B cell (primary cell): ENCODE data around the gene MPP7. TPM values are rescaled to one million over a fixed set of nuclear protein-coding genes. Genes with fewer than 3 reads are reported as not detected.

Source experiments
- ATAC-seq: fragments of 200-7000 bp; cut with Tn5 transposase; one replicate; pipeline ENCODE4 v1.10.0; 2021; ENCODE audit warnings: low read depth, mild to moderate bottlenecking, moderate number of reproducible peaks, moderate library complexity
- CTCF ChIA-PET: fragments of 350-600 bp; sonication (Branson Sonifier 250); formaldehyde crosslinking; loops from one replicate; lab custom pipeline; 2021; ENCODE audit warnings: antibody characterized with exemption, inconsistent platforms; lab: Charles Lee
- POLR2A ChIA-PET: fragments of 350-600 bp; sonication (Branson Sonifier 250); formaldehyde crosslinking; loops from one replicate; lab custom pipeline; 2021; ENCODE audit warnings: antibody characterized with exemption; lab: Charles Lee
- DNase-seq: peaks from one replicate; pipeline ENCODE4 v3.0.0; 2013
- H2AFZ ChIP-seq: 2 replicates; pipeline ENCODE4 v1.6.1; 2012; ENCODE audit warnings: mild to moderate bottlenecking, low read depth, low read length; ENCODE audit not compliant: insufficient read depth, poor library complexity, severe bottlenecking
- H3K27ac ChIP-seq, 2 donors: 1 replicate in 1 of 2; 2 replicates in 1 of 2; pipeline ENCODE4 v1.5.1; 2012 to 2013; ENCODE audit warnings: low read length in 2 of 2, mild to moderate bottlenecking in 2 of 2, moderate library complexity in 1 of 2
- H3K27me3 ChIP-seq, 4 experiments: fragments of 200-600 bp in 1 of 4; sonication (generic) in 1 of 4; replicated peaks in 1 of 4; 1 replicate in 2 of 4; 2 replicates in 2 of 4; pipeline versions ENCODE4 v1.6.1 to v1.7.0; 2013 to 2016; ENCODE audit warnings: low read length in 3 of 4, mild to moderate bottlenecking in 2 of 4, mixed read lengths in 1 of 4, moderate library complexity in 1 of 4; ENCODE audit not compliant: insufficient read depth in 4 of 4, control insufficient read depth in 3 of 4; ENCODE audit errors: control extremely low read depth in 1 of 4
- H3K36me3 ChIP-seq, 2 experiments: replicated peaks in 1 of 2; 1 replicate in 1 of 2; 2 replicates in 1 of 2; pipeline versions ENCODE4 v1.6.1 to v1.7.1; 2013; ENCODE audit warnings: low read length in 1 of 2; ENCODE audit not compliant: insufficient read depth in 2 of 2, control insufficient read depth in 1 of 2; ENCODE audit errors: control extremely low read depth in 1 of 2, extremely low read depth in 1 of 2
- H3K4me1 ChIP-seq, 2 donors: fragments of 200-600 bp in 1 of 2; sonication (generic) in 1 of 2; 1 replicate in 1 of 2; 2 replicates in 1 of 2; pipeline versions ENCODE4 v1.5.1 to v1.6.1; 2013 to 2017; ENCODE audit warnings: low read length in 2 of 2; ENCODE audit not compliant: control insufficient read depth in 2 of 2, insufficient read depth in 2 of 2
- H3K4me2 ChIP-seq: replicated peaks from 2 replicates; pipeline ENCODE3; 2012; ENCODE audit warnings: mild to moderate bottlenecking, low read depth, low read length; ENCODE audit not compliant: poor library complexity, severe bottlenecking
- H3K4me3 ChIP-seq, 5 experiments: fragments of 200-600 bp in 1 of 5; sonication (generic) in 1 of 5; 1 replicate in 3 of 5; 2 replicates in 2 of 5; pipeline versions ENCODE4 v1.5.1 to v1.7.0; 2011 to 2016; ENCODE audit warnings: low read length in 4 of 5, mild to moderate bottlenecking in 4 of 5, low read depth in 2 of 5, control low read depth in 1 of 5, moderate library complexity in 1 of 5; ENCODE audit not compliant: insufficient read depth in 1 of 5; ENCODE audit errors: control extremely low read depth in 1 of 5, extremely low read depth in 1 of 5
- H3K79me2 ChIP-seq: fragments of 200-600 bp; sonication (generic); one replicate; pipeline ENCODE4 v1.6.0; 2016; ENCODE audit warnings: low read length; ENCODE audit not compliant: control insufficient read depth, insufficient read depth
- H3K9ac ChIP-seq: fragments of 200-600 bp; sonication (generic); 2 replicates; pipeline ENCODE4 v1.6.1; 2017; ENCODE audit warnings: mild to moderate bottlenecking, low read length, moderate library complexity
- H3K9me3 ChIP-seq, 3 donors: one replicate each; pipeline versions ENCODE4 v1.6.1 to v1.7.1; 2013; ENCODE audit warnings: low read length in 2 of 3; ENCODE audit not compliant: control insufficient read depth in 2 of 3, insufficient read depth in 1 of 3; ENCODE audit errors: control extremely low read depth in 1 of 3
- H4K20me1 ChIP-seq: 2 replicates; pipeline ENCODE4 v1.6.0; 2012; ENCODE audit warnings: mild to moderate bottlenecking, low read length; ENCODE audit not compliant: insufficient read depth, control insufficient read depth, poor library complexity, severe bottlenecking
- H3K27ac Mint-ChIP-seq: one replicate; pipeline ENCODE4 v1.8.0; 2021; ENCODE audit warnings: mixed read lengths
- H3K27me3 Mint-ChIP-seq: one replicate; pipeline ENCODE4 v1.8.0; 2021; ENCODE audit warnings: mixed read lengths
- H3K4me1 Mint-ChIP-seq: one replicate; pipeline ENCODE4 v1.8.0; 2021; ENCODE audit warnings: mixed read lengths
- H3K4me3 Mint-ChIP-seq: one replicate; pipeline ENCODE4 v1.8.0; 2021; ENCODE audit warnings: mixed read lengths
- H3K9me3 Mint-ChIP-seq: one replicate; pipeline ENCODE4 v1.8.0; 2022; ENCODE audit warnings: mixed read lengths; ENCODE audit not compliant: insufficient read depth
- CTCF ChIP-seq: fragments of 200-600 bp; IDR thresholded peaks from one replicate; pipeline ENCODE4 v1.8.0; 2022; ENCODE audit warnings: antibody characterized with exemption, mild to moderate bottlenecking
- EZH2 ChIP-seq: IDR thresholded peaks from 2 replicates; pipeline ENCODE4 v1.6.1; 2012; ENCODE audit warnings: borderline replicate concordance, low read depth, mild to moderate bottlenecking, moderate library complexity, low read length; ENCODE audit not compliant: insufficient read depth, poor library complexity, severe bottlenecking
- WGBS: methylation state at CpG from one replicate; pipeline ENCODE4 v1.1.5; 2013; ENCODE audit warnings: missing lambda C conversion rate; ENCODE audit not compliant: insufficient coverage; 5-methylcytosine and 5-hydroxymethylcytosine counted together
- intact Hi-C: fragments of 100-400 bp; cut with micrococcal nuclease; formaldehyde crosslinking; loops from one replicate; pipeline ENCODE4 v1.10.0; 2022
- polyA plus RNA-seq: library from polyadenylated mRNA; depleted of rRNA; stranded (reverse); fragments of >200 nt; gene quantifications from 2 replicates; pipeline ENCODE4 v1.2.3, GENCODE V29; 2012
- total RNA-seq, 2 donors: library from RNA; stranded (reverse); fragments of 120-200 nt in 1 of 2; gene quantifications; 1 replicate in 1 of 2; 2 replicates in 1 of 2; pipeline versions ENCODE4 v1.2.3 to v1.2.4, GENCODE V29; 2013 to 2022

The MPP7 gene
- total and polyA plus RNA-seq, 2 donors (not counting 1 experiment from before 2014, with no cell fraction given): 2.1 to 13.1 TPM

GRCh38 chr10:28332726-28333125 is 29.9 kb upstream of the MPP7 start:
- DNase-seq: no peak
- H3K27me3 ChIP-seq: no peaks in the 10 kb centered on the region
- Mint-ChIP-seq H3K4me3 (no peak overlapping the region), H3K4me1 (peaks cover 35% of the 10 kb centered on the region), H3K27ac (no peak overlapping the region), H3K27me3 (peaks cover 4% of the 10 kb centered on the region), H3K9me3 (no peaks in the 10 kb centered on the region)
- no peaks in the 10 kb centered on the region for H3K79me2 ChIP-seq
- H3K4me2 ChIP-seq: peak overlapping the region; percentile 67
- intact Hi-C loops: loop anchor here (10.0 kb wide), 1 partner anchor 202 kb away; the partner anchor contains the start of gene WAC
- H3K4me1 ChIP-seq: peaks cover 26 to 33% of the 10 kb centered on the region in 2 donors
- no peak overlapping the region for H2AFZ ChIP-seq
- H3K9me3 ChIP-seq: no peaks in the 10 kb centered on the region
- peak overlapping the region; percentile 74 to 97 for H3K27ac ChIP-seq
- ChIA-PET POLR2A (no interaction called here), CTCF (interaction anchor here (2.4 to 3.2 kb wide), 2 partner anchors 30 to 49 kb away, joined by 6 to 16 read pairs; partner anchors contain the start of gene MPP7)
- H4K20me1 ChIP-seq: no peaks in the 10 kb centered on the region
- H3K36me3 ChIP-seq: no peaks in the 10 kb centered on the region
- TF ChIP-seq CTCF (no peak), EZH2 (no peak)
- WGBS: 100% methylated on average over 1 of the region's 2 CpGs
- no peak overlapping the region for H3K9ac ChIP-seq
- H3K4me3 ChIP-seq: peak overlapping the region in 1 of 5 experiments; percentile 34
- no peak for ATAC-seq

GRCh38 chr10:28331841-28332240 is 29.0 kb upstream of the MPP7 start:
- no peak overlapping the region for H3K27ac Mint-ChIP-seq
- WGBS: no CpG with 5 or more reads among the region's 3 CpGs

More at GRCh38 chr10:28331841-28332240, 29.0 kb upstream of the MPP7 start:
- Histone ChIP-seq H3K36me3 (no peaks in the 10 kb centered on the region), H3K9ac (no peak overlapping the region), H3K4me1 (peaks cover 26 to 35% of the 10 kb centered on the region in 2 donors), H3K27me3 (no peaks in the 10 kb centered on the region), H3K27ac (no peak overlapping the region), H3K79me2 (no peaks in the 10 kb centered on the region), H4K20me1 (no peaks in the 10 kb centered on the region), H3K9me3 (no peaks in the 10 kb centered on the region), H3K4me3 (no peak overlapping the region), H2AFZ (no peak overlapping the region), H3K4me2 (no peak overlapping the region)
- H3K27me3 Mint-ChIP-seq: peaks cover 4% of the 10 kb centered on the region
- no peak overlapping the region for H3K4me3 Mint-ChIP-seq
- no peaks in the 10 kb centered on the region for H3K9me3 Mint-ChIP-seq
- CTCF ChIA-PET: interaction anchor here (1.0 to 3.2 kb wide), 4 partner anchors 8 to 50 kb away, joined by 3 to 16 read pairs (median 5); partner anchors contain the start of gene MPP7
- DNase-seq (no peak), ATAC-seq (no peak)
- intact Hi-C loops: loop anchor here (10.0 kb wide), 1 partner anchor 203 kb away; the partner anchor contains the start of gene WAC
- POLR2A ChIA-PET: interaction anchor here (0.6 kb wide), 1 partner anchor 35 kb away, joined by 3 read pairs; no protein-coding TSS in a partner anchor
- H3K4me1 Mint-ChIP-seq: peaks cover 36% of the 10 kb centered on the region
- TF ChIP-seq EZH2: no peak
- TF ChIP-seq CTCF: no peak
